H9 (cell line): ENCODE data around the gene CCT6A. TPM values are rescaled to one million over a fixed set of nuclear protein-coding genes. Genes with fewer than 3 reads are reported as not detected.

Source experiments
- DNase-seq: peaks from one replicate; pipeline ENCODE4 v3.0.0-alpha.2; 2017
- H2AFZ ChIP-seq: one replicate; pipeline ENCODE4 v1.6.1; 2013; ENCODE audit warnings: mild to moderate bottlenecking, low read length, control low read depth, moderate library complexity
- H2AK5ac ChIP-seq: 2 replicates; pipeline ENCODE4 v1.6.1; 2013; ENCODE audit warnings: low read length, control low read depth, mixed read lengths; ENCODE audit not compliant: insufficient read length
- H2BK120ac ChIP-seq: one replicate; pipeline ENCODE4 v1.6.1; 2013; ENCODE audit warnings: low read depth, mild to moderate bottlenecking, low read length, control low read depth, inconsistent platforms; ENCODE audit not compliant: poor library complexity, severe bottlenecking
- H2BK12ac ChIP-seq: 2 replicates; pipeline ENCODE4 v1.6.1; 2013; ENCODE audit warnings: low read length, control low read depth, mixed read lengths, low read depth; ENCODE audit not compliant: insufficient read length
- H2BK15ac ChIP-seq: 2 replicates; pipeline ENCODE4 v1.6.1; 2013; ENCODE audit warnings: low read depth, low read length, control low read depth
- H2BK20ac ChIP-seq: one replicate; pipeline ENCODE4 v1.6.1; 2013; ENCODE audit warnings: low read depth, mild to moderate bottlenecking, low read length, control low read depth, inconsistent platforms; ENCODE audit not compliant: poor library complexity, severe bottlenecking
- H2BK5ac ChIP-seq: 2 replicates; pipeline ENCODE4 v1.6.1; 2013; ENCODE audit warnings: low read length, control low read depth, mixed read lengths; ENCODE audit not compliant: insufficient read length
- H3K14ac ChIP-seq: 2 replicates; pipeline ENCODE4 v1.6.1; 2013; ENCODE audit warnings: low read length, control low read depth; ENCODE audit not compliant: insufficient read depth
- H3K18ac ChIP-seq: 2 replicates; pipeline ENCODE4 v1.6.1; 2013; ENCODE audit warnings: low read depth, mild to moderate bottlenecking, mixed read lengths, low read length, control low read depth; ENCODE audit not compliant: insufficient read length
- H3K23ac ChIP-seq: 2 replicates; pipeline ENCODE4 v1.6.1; 2013; ENCODE audit warnings: low read length, control low read depth, mixed read lengths, low read depth; ENCODE audit not compliant: insufficient read length
- H3K23me2 ChIP-seq: 2 replicates; pipeline ENCODE4 v1.6.1; 2013; ENCODE audit warnings: low read depth, mild to moderate bottlenecking, mixed read lengths, low read length, control low read depth; ENCODE audit not compliant: insufficient read length, poor library complexity, severe bottlenecking
- H3K27ac ChIP-seq: 2 replicates; pipeline ENCODE4 v1.5.1; 2013; ENCODE audit warnings: low read length, control low read depth, mixed read lengths, low read depth; ENCODE audit not compliant: insufficient read length
- H3K27me3 ChIP-seq: 2 replicates; pipeline ENCODE4 v1.6.1; 2013; ENCODE audit warnings: low read length, control low read depth, inconsistent platforms; ENCODE audit not compliant: insufficient read depth
- H3K4ac ChIP-seq: 2 replicates; pipeline ENCODE4 v1.6.1; 2013; ENCODE audit warnings: low read depth, mild to moderate bottlenecking, control low read depth, inconsistent platforms, low read length, moderate library complexity
- H3K4me1 ChIP-seq: 2 replicates; pipeline ENCODE4 v1.6.1; 2013; ENCODE audit warnings: low read length, control low read depth, inconsistent platforms; ENCODE audit not compliant: insufficient read depth
- H3K4me2 ChIP-seq: 2 replicates; pipeline ENCODE4 v1.6.1; 2013; ENCODE audit warnings: low read length, control low read depth, mixed read lengths; ENCODE audit not compliant: insufficient read length, insufficient read depth
- H3K56ac ChIP-seq: 2 replicates; pipeline ENCODE4 v1.6.1; 2013; ENCODE audit warnings: low read depth, mild to moderate bottlenecking, mixed read lengths, low read length, control low read depth; ENCODE audit not compliant: insufficient read length
- H3K79me1 ChIP-seq: 2 replicates; pipeline ENCODE4 v1.6.1; 2013; ENCODE audit warnings: low read depth, mild to moderate bottlenecking, moderate library complexity, low read length, control low read depth, inconsistent platforms; ENCODE audit not compliant: insufficient read depth, poor library complexity, severe bottlenecking
- H3K79me2 ChIP-seq: 2 replicates; pipeline ENCODE4 v1.6.1; 2013; ENCODE audit warnings: low read length, control low read depth, inconsistent platforms; ENCODE audit not compliant: insufficient read depth
- H3K9ac ChIP-seq: 2 replicates; pipeline ENCODE4 v1.6.1; 2013; ENCODE audit warnings: low read length, control low read depth, mixed read lengths; ENCODE audit not compliant: insufficient read length; ENCODE audit errors: extremely low read depth
- H3K9me3 ChIP-seq: one replicate; pipeline ENCODE4 v1.6.1; 2013; ENCODE audit warnings: low read depth, low read length, inconsistent platforms; ENCODE audit not compliant: control insufficient read depth
- H3T11ph ChIP-seq: one replicate; pipeline ENCODE4 v1.6.1; 2013; ENCODE audit warnings: mild to moderate bottlenecking, low read length, control low read depth, inconsistent platforms
- H4K20me1 ChIP-seq: one replicate; pipeline ENCODE4 v1.6.1; 2013; ENCODE audit not compliant: control insufficient read depth, insufficient read length, insufficient read depth
- H4K5ac ChIP-seq: 2 replicates; pipeline ENCODE4 v1.6.1; 2013; ENCODE audit warnings: low read depth, mild to moderate bottlenecking, mixed read lengths, low read length, control low read depth; ENCODE audit not compliant: insufficient read length
- H4K8ac ChIP-seq: replicated peaks from 2 replicates; pipeline ENCODE4 v1.6.1; 2013; ENCODE audit warnings: low read length, control low read depth, mixed read lengths, low read depth; ENCODE audit not compliant: insufficient read length
- H4K91ac ChIP-seq: 2 replicates; pipeline ENCODE4 v1.6.1; 2013; ENCODE audit warnings: low read depth, mild to moderate bottlenecking, moderate library complexity, mixed read lengths, low read length, control low read depth; ENCODE audit not compliant: insufficient read length
- H3K27ac Mint-ChIP-seq, 3 experiments: 2 replicates in 2 of 3; 3 replicates in 1 of 3; pipeline ENCODE4 v1.8.0; 2020 to 2021; ENCODE audit warnings: mixed read lengths in 3 of 3, mild to moderate bottlenecking in 1 of 3, moderate library complexity in 1 of 3
- H3K27me3 Mint-ChIP-seq: 2 replicates; pipeline ENCODE4 v1.8.0; 2021; ENCODE audit warnings: low read depth, mild to moderate bottlenecking, moderate library complexity, mixed read lengths
- H3K36me3 Mint-ChIP-seq, 3 experiments: 2 replicates in 2 of 3; 3 replicates in 1 of 3; pipeline ENCODE4 v1.8.0; 2020 to 2021; ENCODE audit warnings: low read depth in 3 of 3, mixed read lengths in 3 of 3; ENCODE audit not compliant: insufficient read depth in 1 of 3
- H3K4me1 Mint-ChIP-seq, 2 experiments: 2 replicates each; pipeline ENCODE4 v1.8.0; 2020; ENCODE audit warnings: mixed read lengths in 2 of 2
- H3K4me3 Mint-ChIP-seq, 2 experiments: 2 replicates in 1 of 2; 3 replicates in 1 of 2; pipeline ENCODE4 v1.8.0; 2020 to 2021; ENCODE audit warnings: mild to moderate bottlenecking in 2 of 2, mixed read lengths in 2 of 2, moderate library complexity in 1 of 2
- H3K9me3 Mint-ChIP-seq, 2 experiments: 2 replicates in 1 of 2; 3 replicates in 1 of 2; pipeline ENCODE4 v1.8.0; 2020; ENCODE audit warnings: mild to moderate bottlenecking in 2 of 2, mixed read lengths in 2 of 2, moderate library complexity in 1 of 2
- WGBS: extraction: QIAGEN DNeasy Blood & Tissue Kit; methylation state at CpG from one replicate; pipeline ENCODE4 v1.1.7; 2013; ENCODE audit warnings: missing lambda C conversion rate, low lambda C conversion rate, mixed read lengths; ENCODE audit not compliant: insufficient read length; ENCODE audit errors: extremely low coverage; 5-methylcytosine and 5-hydroxymethylcytosine counted together
- total RNA-seq: library from RNA; stranded (reverse); gene quantifications from 2 replicates; pipeline ENCODE4 v1.2.1, GENCODE V29; 2021
- TF ChIP-seq, protein P1 (sequence below): fragments of 200-600 bp; sonication (generic); conservative IDR thresholded peaks from 3 replicates; pipeline ENCODE4 v1.8.0; 2021; ENCODE audit warnings: antibody characterized with exemption, mild to moderate bottlenecking

Gene CCT6A
- total RNA-seq, 1 experiment from 2014 or later, result 303 TPM

DNA sequence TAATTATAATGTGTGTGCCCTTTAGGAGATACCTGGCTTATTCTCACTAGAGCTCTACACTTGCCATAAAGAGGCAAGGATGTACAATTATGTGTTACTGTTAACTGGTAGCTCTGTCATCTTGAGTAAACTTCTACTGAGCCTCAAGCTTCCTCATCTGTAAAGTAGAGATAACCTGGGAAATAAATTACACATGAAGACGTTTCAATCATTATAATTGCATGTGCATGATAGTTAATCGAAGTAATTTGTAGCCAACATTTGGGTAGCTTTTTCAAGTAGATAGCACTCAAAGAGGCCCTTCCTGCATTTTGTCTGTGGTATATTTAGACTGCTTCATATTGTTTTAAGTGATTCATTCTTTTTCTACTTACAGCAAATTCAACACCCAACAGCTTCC is 2.4 kb downstream of the CCT6A start:
- Histone ChIP-seq H2BK12ac (no peak overlapping the region), H2BK15ac (no peak overlapping the region), H3K56ac (no peak overlapping the region), H4K8ac (no peak overlapping the region), H2AK5ac (no peak overlapping the region), H3K9ac (no peak overlapping the region), H4K91ac (no peak overlapping the region), H3K4ac (no peak overlapping the region), H3T11ph (no peak overlapping the region), H3K14ac (no peak overlapping the region), H3K18ac (no peak overlapping the region), H3K9me3 (no peaks in the 10 kb centered on the region), H4K20me1 (no peaks in the 10 kb centered on the region), H3K4me1 (no peaks in the 10 kb centered on the region; the same call in 1 of the 2 replicates), H3K23ac (no peak overlapping the region), H3K27me3 (no peaks in the 10 kb centered on the region), H3K4me2 (no peak overlapping the region), H2BK5ac (no peak overlapping the region), H2BK20ac (no peak overlapping the region), H4K5ac (no peak overlapping the region), H3K23me2 (peaks cover 5% of the 10 kb centered on the region), H2BK120ac (no peak overlapping the region), H2AFZ (no peak overlapping the region), H3K79me2 (peaks cover 15% of the 10 kb centered on the region; the same call in 1 of the 2 replicates), H3K27ac (no peak overlapping the region), H3K79me1 (peaks cover 5% of the 10 kb centered on the region)
- Mint-ChIP-seq H3K4me1 (peaks cover 7 to 25% of the 10 kb centered on the region in 2 experiments), H3K4me3 (peak overlapping the region; percentile 32 to 60; a peak in 4 of 5 replicates), H3K27me3 (no peaks in the 10 kb centered on the region), H3K36me3 (peaks cover 58 to 70% (median 69%) of the 10 kb centered on the region in 3 experiments), H3K27ac (peak overlapping the region in 2 of 3 experiments; percentile 61 to 83; a peak in 4 of 7 replicates), H3K9me3 (no peaks in the 10 kb centered on the region)
- no peak for DNase-seq
- WGBS, result no CpG with 5 or more reads among the region's 2 CpGs
- TF ChIP-seq, protein P1, sequence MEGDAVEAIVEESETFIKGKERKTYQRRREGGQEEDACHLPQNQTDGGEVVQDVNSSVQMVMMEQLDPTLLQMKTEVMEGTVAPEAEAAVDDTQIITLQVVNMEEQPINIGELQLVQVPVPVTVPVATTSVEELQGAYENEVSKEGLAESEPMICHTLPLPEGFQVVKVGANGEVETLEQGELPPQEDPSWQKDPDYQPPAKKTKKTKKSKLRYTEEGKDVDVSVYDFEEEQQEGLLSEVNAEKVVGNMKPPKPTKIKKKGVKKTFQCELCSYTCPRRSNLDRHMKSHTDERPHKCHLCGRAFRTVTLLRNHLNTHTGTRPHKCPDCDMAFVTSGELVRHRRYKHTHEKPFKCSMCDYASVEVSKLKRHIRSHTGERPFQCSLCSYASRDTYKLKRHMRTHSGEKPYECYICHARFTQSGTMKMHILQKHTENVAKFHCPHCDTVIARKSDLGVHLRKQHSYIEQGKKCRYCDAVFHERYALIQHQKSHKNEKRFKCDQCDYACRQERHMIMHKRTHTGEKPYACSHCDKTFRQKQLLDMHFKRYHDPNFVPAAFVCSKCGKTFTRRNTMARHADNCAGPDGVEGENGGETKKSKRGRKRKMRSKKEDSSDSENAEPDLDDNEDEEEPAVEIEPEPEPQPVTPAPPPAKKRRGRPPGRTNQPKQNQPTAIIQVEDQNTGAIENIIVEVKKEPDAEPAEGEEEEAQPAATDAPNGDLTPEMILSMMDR, result no peak
